ENCODE data around the gene AQP6.

The AQP6 gene

GRCh38 chr12:49944046-49944445, 28.7 kb upstream of the AQP6 start:
- no peaks in the 10 kb centered on the region for H4K20me1 ChIP-seq (ENCODE audit: insufficient read depth)
- no peak overlapping the region for H3K4me3 ChIP-seq (IDR thresholded peaks at IDR 0.05; ENCODE audit: insufficient read depth, low read depth, low read length)
- H3K79me2 ChIP-seq (ENCODE audit: insufficient read depth, low read depth), result no peaks in the 10 kb centered on the region
- no peaks in the 10 kb centered on the region for H3K27me3 ChIP-seq (ENCODE audit: insufficient read depth, low read depth)
- peaks cover 4% of the 10 kb centered on the region for H3K4me1 ChIP-seq (ENCODE audit: low read depth, poor library complexity, severe bottlenecking)
- no peak overlapping the region for H3K4me2 ChIP-seq
- H2AFZ ChIP-seq (ENCODE audit: low read depth), result no peak overlapping the region
- TF ChIP-seq CTCF (conservative IDR thresholded peaks at IDR 0.05; ENCODE audit: low read depth, low read length), result no peak
- no peak overlapping the region for H3K9ac ChIP-seq
- H3K27ac ChIP-seq, result no peak overlapping the region
- no peaks in the 10 kb centered on the region for H3K36me3 ChIP-seq (ENCODE audit: insufficient read depth)

- no peaks in the 10 kb centered on the region for H3K79me2 ChIP-seq (ENCODE audit: insufficient read depth, low read depth)
- no peak overlapping the region for H2AFZ ChIP-seq (ENCODE audit: low read depth)
- H3K4me1 ChIP-seq (ENCODE audit: low read depth, poor library complexity, severe bottlenecking), result peaks cover 4% of the 10 kb centered on the region
- no peaks in the 10 kb centered on the region for H3K36me3 ChIP-seq (ENCODE audit: insufficient read depth)
- TF ChIP-seq CTCF (conservative IDR thresholded peaks at IDR 0.05; ENCODE audit: low read depth, low read length), result no peak
- H3K27ac ChIP-seq, result no peak overlapping the region
- no peaks in the 10 kb centered on the region for H3K27me3 ChIP-seq (ENCODE audit: insufficient read depth, low read depth)
- no peak overlapping the region for H3K4me3 ChIP-seq (IDR thresholded peaks at IDR 0.05; ENCODE audit: insufficient read depth, low read depth, low read length)
- no peak overlapping the region for H3K9ac ChIP-seq
- H4K20me1 ChIP-seq (ENCODE audit: insufficient read depth), result no peaks in the 10 kb centered on the region
- no peak overlapping the region for H3K4me2 ChIP-seq
Observed at GRCh38 chr12:49944718-49945117, 28.0 kb upstream of the AQP6 start.

GRCh38 chr12:49945394-49946080, 27.2 kb upstream of the AQP6 start:
- H3K9ac ChIP-seq, result no peak overlapping the region
- peak; percentile 79 for TF ChIP-seq CTCF (conservative IDR thresholded peaks at IDR 0.05; ENCODE audit: low read depth, low read length)
- peak overlapping the region; percentile 54 for H2AFZ ChIP-seq (ENCODE audit: low read depth)

GRCh38 chr12:49946086-49946485, 26.7 kb upstream of the AQP6 start:
- no peaks in the 10 kb centered on the region for H3K27me3 ChIP-seq (ENCODE audit: insufficient read depth, low read depth)
- H3K4me1 ChIP-seq (ENCODE audit: low read depth, poor library complexity, severe bottlenecking), result peaks cover 4% of the 10 kb centered on the region
- H3K27ac ChIP-seq, result no peak overlapping the region
- no peak overlapping the region for H3K4me2 ChIP-seq
- no peak for TF ChIP-seq CTCF (conservative IDR thresholded peaks at IDR 0.05; ENCODE audit: low read depth, low read length)
- H3K36me3 ChIP-seq (ENCODE audit: insufficient read depth), result no peaks in the 10 kb centered on the region
- no peaks in the 10 kb centered on the region for H3K79me2 ChIP-seq (ENCODE audit: insufficient read depth, low read depth)
- peak overlapping the region; percentile 54 for H2AFZ ChIP-seq (ENCODE audit: low read depth)
- H4K20me1 ChIP-seq (ENCODE audit: insufficient read depth), result no peaks in the 10 kb centered on the region
- H3K4me3 ChIP-seq (IDR thresholded peaks at IDR 0.05; ENCODE audit: insufficient read depth, low read depth, low read length), result no peak overlapping the region
- H3K9ac ChIP-seq, result no peak overlapping the region

More at GRCh38 chr12:49945394-49946080, 27.2 kb upstream of the AQP6 start:
- H3K79me2 ChIP-seq (ENCODE audit: insufficient read depth, low read depth), result no peaks in the 10 kb centered on the region
- H3K27ac ChIP-seq, result no peak overlapping the region
- peaks cover 4% of the 10 kb centered on the region for H3K4me1 ChIP-seq (ENCODE audit: low read depth, poor library complexity, severe bottlenecking)
- no peaks in the 10 kb centered on the region for H3K36me3 ChIP-seq (ENCODE audit: insufficient read depth)
- no peak overlapping the region for H3K4me3 ChIP-seq (IDR thresholded peaks at IDR 0.05; ENCODE audit: insufficient read depth, low read depth, low read length)
- H3K4me2 ChIP-seq, result peak overlapping the region; percentile 37; the same call in 1 of the 2 replicates
- H3K27me3 ChIP-seq (ENCODE audit: insufficient read depth, low read depth), result no peaks in the 10 kb centered on the region
- H4K20me1 ChIP-seq (ENCODE audit: insufficient read depth), result no peaks in the 10 kb centered on the region
